Urothelium cell line (cell line): ENCODE measurements around the gene USP6NL.
A peak's percentile ranks its signal among the peaks of the same experiment; 100 is the strongest.

ENCODE experiments used
- DNase-seq: peaks from one replicate; pipeline ENCODE4 v3.0.0; 2011; ENCODE audit warnings: low spot score, mixed read lengths
- FAIRE-seq: peaks from 2 replicates; lab custom pipeline; 2011; peaks lifted over from hg19 to GRCh38; lab: Jason Lieb, UNC

The USP6NL gene

DNA sequence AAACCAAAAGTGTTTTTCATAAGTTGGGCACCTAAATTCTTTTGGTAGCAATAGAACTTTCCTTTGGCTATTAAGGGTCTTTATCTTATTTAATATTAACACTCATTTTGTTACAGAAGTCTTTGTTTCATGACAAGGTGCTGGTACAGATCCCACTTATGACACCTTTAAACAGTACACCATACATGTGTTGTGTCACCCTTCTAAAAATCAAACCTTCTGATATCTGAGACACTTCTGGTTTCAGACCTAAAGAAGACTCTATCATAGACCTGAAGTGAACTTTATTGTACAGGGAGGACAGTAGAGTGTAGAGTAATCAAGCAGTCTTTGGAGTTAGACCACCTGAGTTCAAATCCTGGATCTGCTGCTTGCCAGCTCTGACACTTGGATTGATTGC, 5.8 kb upstream of the USP6NL start:
- DNase-seq (no peak), FAIRE-seq (no peak)

- DNase-seq (no peak), FAIRE-seq (no peak)
Observed at GRCh38 chr10:11616021-11616420, 4.6 kb upstream of the USP6NL start.

- DNase-seq (no peak), FAIRE-seq (no peak)
Observed at GRCh38 chr10:11615396-11615795, 3.9 kb upstream of the USP6NL start.

- FAIRE-seq (no peak), DNase-seq (no peak)
Observed at GRCh38 chr10:11612021-11613001, 861 bp upstream of the USP6NL start.

DNA sequence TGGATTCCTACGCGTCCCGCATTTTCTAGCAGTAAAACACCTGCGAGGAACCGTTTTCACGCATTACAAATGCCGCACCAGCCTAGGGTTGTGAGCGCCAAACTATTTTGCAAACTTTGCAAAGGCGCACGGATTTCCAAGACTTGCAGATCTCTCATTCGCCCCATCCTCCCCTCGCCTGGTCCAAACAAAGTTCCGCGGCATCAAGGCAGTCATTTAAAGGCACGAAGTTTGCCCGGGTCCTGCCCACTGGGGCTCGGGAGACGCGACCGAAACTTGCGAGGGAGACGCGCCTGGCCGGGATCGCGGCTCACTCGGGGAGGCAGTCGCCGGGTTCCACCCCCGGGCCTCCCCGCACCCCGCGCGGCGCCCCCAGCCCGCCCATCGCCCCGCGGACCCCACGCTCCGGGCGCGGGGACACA, 613 bp downstream of the USP6NL start:
- DNase-seq, result peak; percentile 53
- FAIRE-seq, result no peak

DNA sequence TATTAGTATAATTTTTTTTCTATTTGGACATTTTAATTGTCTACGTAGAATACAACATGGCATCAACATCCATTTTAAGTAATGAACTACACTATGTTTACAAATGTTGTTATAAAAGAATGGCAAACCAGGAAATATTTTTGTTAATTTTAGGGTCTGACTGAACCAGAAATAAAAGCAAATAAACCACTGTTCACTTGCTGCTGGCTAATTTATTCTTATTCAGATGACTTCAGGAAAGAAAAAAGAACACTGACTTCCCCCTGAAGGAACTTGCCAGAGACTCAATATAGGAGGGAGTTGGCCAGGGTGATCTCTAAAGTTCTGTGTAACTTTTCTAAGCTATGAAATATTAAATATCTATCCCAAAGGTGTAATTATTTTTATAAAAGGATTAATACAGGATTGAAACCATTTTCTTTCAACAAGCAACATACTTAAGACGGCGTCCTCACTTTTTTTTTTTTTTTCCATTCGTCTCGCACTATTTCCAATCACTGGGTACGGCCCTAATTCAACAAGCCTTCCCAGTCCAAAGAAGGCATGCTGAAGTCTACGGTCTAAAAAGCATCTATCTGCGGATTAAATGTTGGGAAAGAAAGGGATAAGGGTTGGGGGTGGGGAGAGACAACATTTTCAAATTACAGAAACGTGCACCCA, 1.2 kb downstream of the USP6NL start:
- no peak for DNase-seq

GRCh38 chr10:11609492-11610093, 1.9 kb downstream of the USP6NL start:
- FAIRE-seq (no peak), DNase-seq (no peak)

More for the DNA sequence above, 1.2 kb downstream of the USP6NL start:
- FAIRE-seq, result no peak

- no peak for FAIRE-seq
- DNase-seq, result no peak
Observed at GRCh38 chr10:11609052-11609451, 2.4 kb downstream of the USP6NL start.

DNA sequence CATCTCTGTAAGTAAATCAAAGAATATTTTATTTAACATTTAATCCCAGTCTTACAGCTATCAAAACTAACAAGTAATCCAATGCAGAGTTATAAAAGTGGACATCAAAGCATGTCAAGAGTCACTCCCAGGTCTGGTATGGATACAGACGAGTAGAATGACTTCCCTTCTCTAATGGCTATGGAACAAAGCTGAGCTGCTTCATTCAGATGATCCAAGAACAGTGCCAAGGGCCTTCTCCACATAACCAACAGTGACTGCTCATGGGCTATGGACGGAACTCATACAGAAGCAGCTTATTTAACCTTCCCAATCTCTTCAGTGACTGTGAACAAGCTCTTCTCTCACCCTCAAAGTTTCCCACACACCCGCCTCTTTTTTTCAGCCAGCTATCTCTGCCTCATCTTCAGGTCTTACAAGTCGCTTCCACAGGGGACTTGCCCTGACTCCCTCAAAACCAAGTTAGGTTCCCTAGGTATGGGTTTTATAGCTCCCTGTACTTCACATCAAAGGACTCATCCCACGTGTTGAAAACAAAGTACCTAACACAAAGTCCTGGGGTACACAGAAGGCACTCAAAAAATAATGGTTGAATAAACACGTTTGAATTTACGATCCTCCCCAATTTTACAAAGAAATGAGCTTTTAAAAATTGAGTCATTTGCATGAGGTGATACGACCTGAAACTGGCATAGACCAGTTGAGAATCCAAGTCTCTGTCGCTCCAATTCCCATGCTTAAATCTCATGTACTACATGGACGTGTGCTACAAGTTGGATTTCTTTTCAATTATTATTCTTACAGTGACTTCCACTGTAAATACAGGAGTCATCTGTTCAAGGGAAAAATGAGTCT, 3.1 kb downstream of the USP6NL start:
- FAIRE-seq (no peak), DNase-seq (no peak)

GRCh38 chr10:11605807-11606408, 5.5 kb downstream of the USP6NL start:
- no peak for FAIRE-seq
- no peak for DNase-seq

- no peak for FAIRE-seq
- no peak for DNase-seq
Observed at GRCh38 chr10:11604865-11605650, 6.4 kb downstream of the USP6NL start.

DNA sequence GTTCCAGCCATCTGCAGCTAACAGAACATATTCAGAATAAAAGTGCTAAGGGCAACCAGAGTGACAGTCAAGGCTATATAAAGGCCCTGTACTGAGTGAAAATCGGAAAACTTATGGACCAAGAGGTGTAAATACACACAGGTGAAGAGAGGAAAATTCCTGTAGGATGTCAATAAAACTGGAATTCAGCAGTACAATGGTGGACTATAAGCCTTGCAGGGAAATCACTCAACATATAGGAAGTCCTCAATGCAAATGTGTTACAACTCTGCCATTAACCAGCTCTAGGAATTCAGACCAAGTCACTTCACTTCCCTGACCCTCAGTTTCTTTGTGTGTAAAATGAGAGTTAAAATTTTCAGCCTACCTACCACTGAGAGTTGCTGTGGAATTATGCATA, 7.7 kb downstream of the USP6NL start:
- FAIRE-seq, result no peak
- no peak for DNase-seq

DNA sequence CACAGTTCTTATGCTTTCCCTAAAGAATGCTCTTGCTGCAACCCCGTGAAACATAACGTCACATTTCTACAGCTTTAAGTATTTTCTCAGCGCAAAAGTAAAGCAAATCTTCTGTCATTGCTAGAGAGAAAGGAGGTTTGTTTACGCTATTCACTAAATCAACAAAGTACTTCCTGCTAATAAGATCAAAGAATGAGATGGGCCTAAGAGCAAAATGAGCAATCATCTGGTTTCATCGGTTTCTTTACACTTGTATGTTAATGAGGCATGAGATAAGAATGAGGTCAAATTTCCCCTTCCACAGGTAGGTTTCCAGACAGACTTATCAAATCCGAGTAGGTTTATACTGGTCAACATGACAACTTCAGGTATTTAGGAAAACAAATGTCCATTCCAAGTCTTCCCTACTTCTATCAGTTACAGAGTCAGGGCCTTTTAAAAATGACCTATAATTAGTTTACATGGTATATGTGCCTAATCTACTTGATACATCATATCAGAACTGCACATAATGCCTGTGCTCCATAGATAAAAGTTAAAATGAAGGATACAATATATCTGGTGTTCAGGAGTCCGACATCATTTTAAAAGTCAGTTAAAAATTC, 8.4 kb downstream of the USP6NL start:
- FAIRE-seq, result no peak
- DNase-seq, result no peak

DNA sequence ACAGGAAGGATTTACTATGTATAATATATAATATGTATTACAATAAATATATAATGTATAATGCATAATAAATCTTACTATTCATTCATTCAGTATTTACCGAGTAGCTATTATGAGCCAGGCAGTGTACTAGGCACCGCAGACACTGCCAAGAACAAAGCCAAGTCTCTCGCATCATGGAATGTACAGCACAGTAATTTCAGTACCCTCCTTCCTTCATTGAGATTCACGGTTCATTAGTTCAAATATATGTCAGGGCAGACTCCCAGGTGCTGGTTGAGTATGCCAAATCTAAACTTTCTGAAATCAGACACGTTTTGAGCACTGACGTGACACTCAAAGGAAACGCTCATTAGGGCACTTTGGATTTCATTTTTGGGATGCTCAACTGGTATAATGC, 9.1 kb downstream of the USP6NL start:
- no peak for DNase-seq
- FAIRE-seq, result no peak

- FAIRE-seq (no peak), DNase-seq (no peak)
Observed at GRCh38 chr10:11601670-11602069, 9.8 kb downstream of the USP6NL start.

DNA sequence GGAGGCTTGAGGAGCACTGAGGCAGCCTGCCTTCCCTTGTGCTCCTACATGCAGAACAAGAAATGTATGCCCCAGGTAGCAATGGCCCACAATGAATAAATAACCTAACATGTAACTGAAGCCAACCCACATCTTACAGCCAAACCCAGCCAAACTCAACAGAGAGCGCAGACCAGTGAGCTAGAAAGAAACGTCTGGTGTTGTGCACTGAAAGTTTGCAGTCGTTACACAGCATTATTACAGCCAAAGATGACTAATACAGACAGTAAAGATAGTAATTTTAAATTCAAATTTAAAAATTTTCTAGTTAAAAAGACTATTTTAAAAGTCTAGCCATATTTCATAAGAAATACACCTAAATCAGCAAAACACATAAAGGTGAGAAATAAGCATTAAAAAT, 11.2 kb downstream of the USP6NL start:
- no peak for DNase-seq
- FAIRE-seq, result no peak

DNA sequence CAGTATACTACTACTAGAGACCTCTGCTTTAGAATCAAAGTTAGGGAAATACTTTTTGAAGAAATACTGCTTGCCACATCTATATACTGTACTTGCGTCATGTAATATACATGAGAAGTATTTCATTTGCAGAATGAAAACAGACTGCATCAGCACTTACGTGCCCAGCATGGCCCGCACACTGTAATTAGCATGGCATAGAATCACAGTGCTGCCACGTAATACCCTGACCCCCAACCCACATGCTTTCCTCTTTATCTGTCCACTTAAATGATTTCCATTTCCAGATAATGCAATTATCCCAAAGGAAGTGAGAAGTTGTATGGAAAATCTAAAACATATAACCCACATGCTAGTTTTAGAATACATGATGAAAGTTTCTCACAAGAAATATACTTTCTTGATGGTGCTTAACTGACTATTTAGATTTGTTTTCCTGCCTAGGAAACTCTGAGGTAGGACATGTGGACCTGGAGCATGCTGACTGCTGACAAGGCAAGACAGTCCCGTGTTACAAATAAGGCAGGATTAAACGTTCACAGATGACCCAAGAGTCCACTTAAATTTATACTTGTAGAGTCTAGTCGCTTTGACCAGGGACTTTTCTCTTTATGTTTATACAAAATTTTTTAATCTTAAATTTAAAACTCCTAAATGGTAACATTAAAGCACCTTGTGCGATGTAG, 12.6 kb downstream of the USP6NL start:
- DNase-seq (no peak), FAIRE-seq (no peak)

DNA sequence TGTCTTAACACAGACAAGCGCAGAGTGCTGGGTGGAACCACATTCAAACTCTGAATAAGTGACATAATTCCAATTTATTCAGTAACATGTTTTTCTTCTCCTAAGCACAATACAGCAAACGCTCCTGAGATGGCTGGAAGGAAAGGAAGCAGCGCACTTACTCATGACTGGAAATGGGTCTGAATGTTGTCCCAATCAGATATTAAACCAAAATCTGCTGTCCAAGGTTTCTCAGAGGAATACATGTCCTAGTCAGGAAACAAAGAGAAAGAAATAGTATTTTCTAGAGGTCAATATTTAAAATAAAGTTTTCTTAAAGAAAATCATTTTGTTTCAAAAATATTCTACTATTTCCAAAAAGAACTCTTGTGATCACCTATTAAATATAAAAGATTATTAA, 14.0 kb downstream of the USP6NL start:
- DNase-seq (no peak), FAIRE-seq (no peak)

GRCh38 chr10:11595395-11595692, 16.1 kb downstream of the USP6NL start:
- no peak for FAIRE-seq
- no peak for DNase-seq
